Measurements from ENCODE around the gene STAT6.

DNA sequence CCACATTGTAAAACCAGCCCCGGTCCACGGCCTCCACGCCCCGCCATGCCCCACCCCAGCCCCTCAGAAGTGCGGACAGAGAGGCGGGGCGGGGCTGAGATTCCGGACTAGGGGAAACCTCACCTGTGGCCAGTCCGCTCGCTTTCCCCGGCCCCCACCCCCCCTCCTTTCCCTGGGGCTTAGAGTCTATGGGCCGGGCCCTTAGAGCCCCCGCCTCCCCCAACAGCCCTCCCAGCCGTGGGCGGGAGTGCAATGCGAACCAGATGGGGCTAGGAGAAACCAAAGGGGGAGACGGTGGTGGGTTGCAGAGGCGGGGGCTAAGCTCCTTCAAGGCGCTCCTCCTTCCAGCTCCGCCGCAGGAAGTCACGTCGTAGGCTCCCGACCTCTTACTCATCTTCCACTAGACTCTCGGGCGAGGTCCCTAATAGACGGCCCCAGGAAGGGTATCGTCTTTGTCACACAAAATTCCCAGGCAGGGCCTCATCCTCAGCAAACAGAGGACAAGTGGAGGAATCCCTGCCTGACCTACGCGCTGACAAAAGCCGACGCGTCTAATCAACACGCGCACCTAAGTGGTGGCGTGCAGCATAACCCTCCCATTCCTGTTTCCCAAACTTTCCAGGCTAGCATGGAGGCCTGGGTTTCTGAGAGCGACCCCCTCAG lies 23.3 kb downstream of the STAT6 start:
- TF ChIP-seq CTCF (IDR thresholded peaks at IDR 0.05), result peak in 2 of 6 experiments; percentile 11 to 13
- TF ChIP-seq EP300 (IDR thresholded peaks at IDR 0.05), result peak in 1 of 4 donors; percentile 16
